GM19397 (cell line): ENCODE results near the gene TMEM223.
"Not testable (repeated sequence)": the region's sequence is repeated elsewhere in the genome, so short reads cannot be mapped to it uniquely, and the experiment has no call there.

Source experiments
- ATAC-seq: cut with Tn5 transposase; IDR thresholded peaks from one replicate; pipeline ENCODE4 v1.9.1; 2021; ENCODE audit warnings: mild to moderate bottlenecking, moderate library complexity; ENCODE audit not compliant: unreplicated experiment

TMEM223 gene

GRCh38 chr11:62753736-62754603 lies 37.8 kb downstream of the TMEM223 start, which contains the start of gene ZBTB3:
Gene ZBTB3 (minus strand): TSS chr11:62754160. CDS start chr11:62753664, 496 bp downstream.
- peak; percentile 93 for ATAC-seq

- no peak for ATAC-seq
Measured at GRCh38 chr11:62752994-62753735, 38.6 kb downstream of the TMEM223 start.

GRCh38 chr11:62752177-62752785 lies 39.5 kb downstream of the TMEM223 start:
- no peak for ATAC-seq

GRCh38 chr11:62749931-62750330 lies 41.9 kb downstream of the TMEM223 start:
- not testable (repeated sequence) for ATAC-seq

- no peak for ATAC-seq
Measured at GRCh38 chr11:62747475-62748160, 44.2 kb downstream of the TMEM223 start.
